Sigmoid colon (tissue), 4 donors: ENCODE measurements around the gene ARHGAP8.

Source experiments
- EP300 ChIP-seq, 4 donors: sonication (generic); formaldehyde crosslinking; IDR thresholded peaks; one replicate each; pipeline ENCODE4 v1.6.1; 2017; ENCODE audit warnings: antibody characterized with exemption in 4 of 4
- POLR2A ChIP-seq, 2 donors: fragments of 450-650 bp; IDR thresholded peaks; one replicate each; pipeline ENCODE4 v1.6.1; 2016; ENCODE audit warnings: antibody characterized with exemption in 2 of 2, mild to moderate bottlenecking in 2 of 2, moderate library complexity in 2 of 2
- TF ChIP-seq, protein P1 (sequence below), 4 experiments: fragments of 450-650 bp in 3 of 4; fragments of 200-600 bp in 1 of 4; IDR thresholded peaks; one replicate each; pipeline ENCODE4 v1.5.1; 2016 to 2019; ENCODE audit warnings: antibody characterized with exemption in 4 of 4, mild to moderate bottlenecking in 3 of 4, moderate library complexity in 2 of 4

DNA sequence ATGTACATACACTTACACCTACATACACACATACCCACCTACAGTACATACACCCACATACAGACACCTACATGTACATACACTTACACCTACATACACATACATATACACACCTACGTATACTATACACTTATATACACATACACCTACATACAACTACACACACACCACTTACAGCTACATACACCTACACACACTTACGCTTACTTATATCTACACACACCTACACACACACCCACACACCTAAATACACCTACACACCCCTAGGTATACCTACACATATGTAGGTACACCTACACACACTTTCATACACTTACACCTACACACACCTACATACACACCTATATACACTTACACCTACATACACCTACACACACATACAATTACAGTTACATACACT, 61.0 kb downstream of the ARHGAP8 start:
- TF ChIP-seq, protein P1, sequence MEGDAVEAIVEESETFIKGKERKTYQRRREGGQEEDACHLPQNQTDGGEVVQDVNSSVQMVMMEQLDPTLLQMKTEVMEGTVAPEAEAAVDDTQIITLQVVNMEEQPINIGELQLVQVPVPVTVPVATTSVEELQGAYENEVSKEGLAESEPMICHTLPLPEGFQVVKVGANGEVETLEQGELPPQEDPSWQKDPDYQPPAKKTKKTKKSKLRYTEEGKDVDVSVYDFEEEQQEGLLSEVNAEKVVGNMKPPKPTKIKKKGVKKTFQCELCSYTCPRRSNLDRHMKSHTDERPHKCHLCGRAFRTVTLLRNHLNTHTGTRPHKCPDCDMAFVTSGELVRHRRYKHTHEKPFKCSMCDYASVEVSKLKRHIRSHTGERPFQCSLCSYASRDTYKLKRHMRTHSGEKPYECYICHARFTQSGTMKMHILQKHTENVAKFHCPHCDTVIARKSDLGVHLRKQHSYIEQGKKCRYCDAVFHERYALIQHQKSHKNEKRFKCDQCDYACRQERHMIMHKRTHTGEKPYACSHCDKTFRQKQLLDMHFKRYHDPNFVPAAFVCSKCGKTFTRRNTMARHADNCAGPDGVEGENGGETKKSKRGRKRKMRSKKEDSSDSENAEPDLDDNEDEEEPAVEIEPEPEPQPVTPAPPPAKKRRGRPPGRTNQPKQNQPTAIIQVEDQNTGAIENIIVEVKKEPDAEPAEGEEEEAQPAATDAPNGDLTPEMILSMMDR (IDR thresholded peaks at IDR 0.05): no peak
- TF ChIP-seq EP300 (IDR thresholded peaks at IDR 0.05): no peak
- no peak for TF ChIP-seq POLR2A (IDR thresholded peaks at IDR 0.05)
